Lung (tissue), 12 donors: ENCODE results near the gene CRY1. TPM values are rescaled to one million over a fixed set of nuclear protein-coding genes. Genes with fewer than 3 reads are reported as not detected.

Experiments used
- ATAC-seq: fragments of 200-7000 bp; cut with Tn5 transposase; one replicate; pipeline ENCODE4 v1.9.1; 2020; ENCODE audit warnings: moderate number of reproducible peaks; ENCODE audit not compliant: insufficient read depth, low FRiP score
- DNase-seq, 3 donors: peaks; one replicate each; pipeline ENCODE4 v3.0.0-alpha.2; 2013 to 2017
- H3K27ac ChIP-seq, 2 donors: one replicate each; pipeline ENCODE4 v1.5.1; 2013; ENCODE audit warnings: mild to moderate bottlenecking in 2 of 2, moderate library complexity in 2 of 2, control low read depth in 1 of 2, inconsistent platforms in 1 of 2, low read depth in 1 of 2, low read length in 1 of 2
- H3K27me3 ChIP-seq, 3 donors: one replicate each; pipeline ENCODE4 v1.5.1; 2013; ENCODE audit warnings: low read length in 2 of 3; ENCODE audit not compliant: control insufficient read depth in 3 of 3, insufficient read depth in 3 of 3
- H3K36me3 ChIP-seq, 4 donors: one replicate each; pipeline ENCODE4 v1.5.1; 2013; ENCODE audit warnings: low read length in 4 of 4, mild to moderate bottlenecking in 1 of 4, moderate library complexity in 1 of 4; ENCODE audit not compliant: control insufficient read depth in 4 of 4, insufficient read depth in 4 of 4
- H3K4me1 ChIP-seq, 5 donors: one replicate each; pipeline ENCODE4 v1.5.1; 2013; ENCODE audit warnings: low read length in 5 of 5, mild to moderate bottlenecking in 2 of 5, moderate library complexity in 1 of 5; ENCODE audit not compliant: control insufficient read depth in 5 of 5, insufficient read depth in 5 of 5
- H3K4me3 ChIP-seq: one replicate; pipeline ENCODE4 v1.5.1; 2013; ENCODE audit warnings: mild to moderate bottlenecking, control low read depth, moderate library complexity
- H3K9ac ChIP-seq, 2 donors: one replicate each; pipeline ENCODE4 v1.5.1; 2013; ENCODE audit warnings: low read length in 2 of 2, control low read depth in 1 of 2; ENCODE audit not compliant: insufficient read depth in 1 of 2
- H3K9me3 ChIP-seq, 4 donors: one replicate each; pipeline ENCODE4 v1.5.1; 2013; ENCODE audit warnings: low read length in 3 of 4, mild to moderate bottlenecking in 1 of 4, moderate library complexity in 1 of 4; ENCODE audit not compliant: control insufficient read depth in 4 of 4, insufficient read depth in 3 of 4
- WGBS, 2 donors: extraction: QIAGEN DNeasy Blood & Tissue Kit; methylation state at CpG; one replicate each; pipeline ENCODE4 v1.1.7; 2013; 5-methylcytosine and 5-hydroxymethylcytosine counted together
- polyA plus RNA-seq, 2 donors: library from polyadenylated mRNA; stranded (reverse); fragments of 200-250 nt; gene quantifications; one replicate each; pipeline ENCODE4 v1.2.1, GENCODE V29; 2013
- total RNA-seq, 2 donors: library from RNA; depleted of rRNA in 1 of 2; stranded (reverse); fragments of >200 nt in 1 of 2; gene quantifications; one replicate each; pipeline ENCODE4 v1.2.1, GENCODE V29; 2014 to 2021
- TF ChIP-seq, protein P1 (sequence below): IDR thresholded peaks from 2 replicates; pipeline ENCODE4 v1.5.1; 2012; ENCODE audit warnings: mild to moderate bottlenecking; ENCODE audit errors: control extremely low read depth, extremely low read depth
- donor health status: control.
- donor health status: control.
- donor health status: Bipolar disorder and iron deficiency.
- donor health status: healthy.
- donor health status: DM: yes; HTN: yes; CAD: no.

CRY1 gene
- total and polyA plus RNA-seq, 4 donors, result 5.6 to 37.2 (median 17.9) TPM

- DNase-seq (peak; percentile 99), ATAC-seq (peak; percentile 94)
- H3K9ac ChIP-seq, result peak within 1 kb of the TSS; percentile 87 to 98
- peaks cover 0 to 25% (median 5%) of the 10 kb centered on the region in 5 donors for H3K4me1 ChIP-seq
- H3K4me3 ChIP-seq, result peak within 1 kb of the TSS; percentile 98
- peaks cover 0 to 6% (median 0%) of the 10 kb centered on the region in 4 donors for H3K36me3 ChIP-seq
- 0 to 1% methylated on average over 58 to 88 of the region's 88 CpGs for WGBS, 2 donors
- peak within 1 kb of the TSS; percentile 99 to 100 for H3K27ac ChIP-seq
- H3K27me3 ChIP-seq, result no peaks in the 10 kb centered on the region
- no peaks in the 10 kb centered on the region for H3K9me3 ChIP-seq
- TF ChIP-seq, protein P1, sequence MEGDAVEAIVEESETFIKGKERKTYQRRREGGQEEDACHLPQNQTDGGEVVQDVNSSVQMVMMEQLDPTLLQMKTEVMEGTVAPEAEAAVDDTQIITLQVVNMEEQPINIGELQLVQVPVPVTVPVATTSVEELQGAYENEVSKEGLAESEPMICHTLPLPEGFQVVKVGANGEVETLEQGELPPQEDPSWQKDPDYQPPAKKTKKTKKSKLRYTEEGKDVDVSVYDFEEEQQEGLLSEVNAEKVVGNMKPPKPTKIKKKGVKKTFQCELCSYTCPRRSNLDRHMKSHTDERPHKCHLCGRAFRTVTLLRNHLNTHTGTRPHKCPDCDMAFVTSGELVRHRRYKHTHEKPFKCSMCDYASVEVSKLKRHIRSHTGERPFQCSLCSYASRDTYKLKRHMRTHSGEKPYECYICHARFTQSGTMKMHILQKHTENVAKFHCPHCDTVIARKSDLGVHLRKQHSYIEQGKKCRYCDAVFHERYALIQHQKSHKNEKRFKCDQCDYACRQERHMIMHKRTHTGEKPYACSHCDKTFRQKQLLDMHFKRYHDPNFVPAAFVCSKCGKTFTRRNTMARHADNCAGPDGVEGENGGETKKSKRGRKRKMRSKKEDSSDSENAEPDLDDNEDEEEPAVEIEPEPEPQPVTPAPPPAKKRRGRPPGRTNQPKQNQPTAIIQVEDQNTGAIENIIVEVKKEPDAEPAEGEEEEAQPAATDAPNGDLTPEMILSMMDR, result no peak
Measured at GRCh38 chr12:106955377-106956047, 137.8 kb downstream of the CRY1 start, which contains the start of gene TMEM263. TSS of gene TMEM263 (plus strand) at chr12:106955907. CDS start at chr12:106967117, 11,210 bp downstream.

GRCh38 chr12:106954462-106955376 is 138.6 kb downstream of the CRY1 start:
- TF ChIP-seq, protein P1, result no peak
- ATAC-seq, result no peak
- peak in 1 of 3 donors; percentile 19 for DNase-seq
- WGBS, 2 donors, result 42 to 59% methylated on average over 36 of the region's 36 CpGs
- Histone ChIP-seq H3K4me3 (peak overlapping the region; percentile 98), H3K27ac (peak overlapping the region; percentile 99 to 100), H3K9ac (peak overlapping the region; percentile 70 to 76), H3K9me3 (no peaks in the 10 kb centered on the region), H3K4me1 (peaks cover 0 to 25% (median 5%) of the 10 kb centered on the region in 5 donors), H3K27me3 (no peaks in the 10 kb centered on the region), H3K36me3 (peaks cover 0 to 3% (median 0%) of the 10 kb centered on the region in 4 donors)

DNA sequence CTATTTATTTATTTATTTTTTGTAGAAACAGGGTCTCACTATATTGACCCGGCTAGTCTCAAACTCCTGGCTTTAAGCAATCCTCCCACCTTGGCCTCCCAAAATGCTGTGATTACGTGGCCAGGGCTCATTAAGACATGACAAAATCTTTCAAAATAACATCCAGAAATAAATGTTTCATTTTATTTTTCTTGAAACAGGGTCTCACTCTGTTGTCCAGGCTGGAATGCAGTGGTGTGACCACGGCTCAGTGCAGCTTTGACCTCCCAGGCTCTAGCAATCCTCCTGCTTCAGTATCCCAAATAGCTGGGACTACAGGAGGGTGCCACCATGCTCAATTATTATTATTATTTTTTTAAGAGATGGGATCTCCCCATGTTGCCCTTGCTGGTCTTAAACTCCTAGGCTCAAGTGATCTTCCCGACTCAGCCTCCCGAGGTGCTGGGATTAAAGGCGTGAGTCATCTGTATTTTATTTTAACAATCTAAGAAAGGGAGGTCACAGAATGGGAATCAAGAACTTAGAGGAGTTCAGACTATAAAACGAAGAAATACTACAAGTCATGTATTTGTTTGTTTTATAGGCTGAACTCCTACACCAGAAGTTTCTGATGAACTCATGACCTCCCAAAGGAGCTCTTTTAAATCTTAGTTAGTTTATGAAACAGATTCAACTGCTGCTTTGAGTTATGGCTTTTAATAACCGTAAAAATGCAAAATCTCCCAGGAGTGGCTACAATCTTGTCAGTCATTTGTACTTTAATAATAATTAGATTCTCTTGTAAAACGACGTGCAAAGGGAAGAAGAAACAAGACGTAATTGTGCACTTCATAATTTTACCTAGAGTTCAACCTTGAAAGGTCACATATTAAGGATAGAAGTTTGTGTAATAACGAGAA is 139.7 kb downstream of the CRY1 start:
- DNase-seq (no peak), ATAC-seq (no peak)
- H3K4me1 ChIP-seq, result peaks cover 0 to 23% (median 2%) of the 10 kb centered on the region in 5 donors
- no peak overlapping the region for H3K4me3 ChIP-seq
- TF ChIP-seq, protein P1, result no peak
- no peaks in the 10 kb centered on the region for H3K9me3 ChIP-seq
- H3K27ac ChIP-seq, result no peak overlapping the region
- H3K27me3 ChIP-seq, result no peaks in the 10 kb centered on the region
- H3K9ac ChIP-seq, result no peak overlapping the region
- WGBS, 2 donors, result 78 to 89% methylated on average over 12 of the region's 12 CpGs
- no peaks in the 10 kb centered on the region for H3K36me3 ChIP-seq
